ENCODE measurements around the gene EPHB1. TPM values are rescaled to one million over a fixed set of nuclear protein-coding genes. Genes with fewer than 3 reads are reported as not detected.

Gene EPHB1
- total RNA-seq, 4 donors from 2014 or later: 11.1 to 14.2 (median 13.0) TPM

DNA sequence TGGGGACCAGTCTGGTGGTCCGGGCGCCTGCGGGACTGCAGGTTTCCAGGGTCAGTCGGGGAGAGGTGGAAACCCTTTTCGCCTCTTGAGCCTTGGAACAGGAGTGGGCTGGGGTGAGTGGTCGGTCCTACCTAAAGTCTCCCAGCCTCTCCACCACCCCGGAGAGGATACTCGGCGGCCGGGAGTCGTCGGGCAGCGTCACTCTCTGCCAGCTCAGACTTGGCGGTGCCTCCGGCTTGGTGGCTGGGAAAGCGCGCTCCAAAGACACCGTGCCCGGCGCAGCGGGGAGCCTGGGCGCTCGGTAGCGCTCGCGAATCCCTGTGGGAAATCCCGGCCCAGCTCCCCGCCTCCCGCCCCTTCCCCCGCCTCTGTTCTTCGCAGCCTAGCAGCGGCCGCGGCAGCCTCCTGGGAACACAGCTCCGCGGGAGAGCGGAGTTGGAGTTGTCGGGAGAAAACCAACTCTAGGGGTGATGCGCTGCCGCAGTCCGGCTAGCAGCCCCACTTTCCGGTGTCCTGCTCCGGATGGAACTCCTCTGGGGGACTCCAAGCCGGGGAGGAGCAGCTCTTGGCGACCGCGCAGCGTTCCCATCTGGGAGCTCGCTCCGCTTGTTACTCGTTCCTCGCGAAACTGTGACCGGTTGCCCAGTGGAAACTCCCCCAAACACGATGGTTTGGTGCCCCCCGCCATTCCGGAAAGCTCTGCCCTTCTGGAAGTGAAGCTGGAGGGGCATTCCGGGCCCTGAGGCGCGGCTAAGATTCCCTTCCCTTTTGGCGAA, 1.4 kb downstream of the EPHB1 start:
- 2 to 3% methylated on average over 43 to 52 of the region's 61 CpGs for WGBS, 2 donors
- peak in 1 of 2 donors; percentile 82 for DNase-seq (ENCODE audit: low spot score in 2 of 2)
- H3K4me3 ChIP-seq (ENCODE audit: low read depth, poor library complexity, severe bottlenecking): peak overlapping the region; percentile 45
- intact Hi-C loops (cut with DNase I; ENCODE audit: low total_unique reads): loop anchor here (10.0 kb wide), 1 partner anchor 1098 kb away; no protein-coding TSS in a partner anchor
- TF ChIP-seq, protein P1, sequence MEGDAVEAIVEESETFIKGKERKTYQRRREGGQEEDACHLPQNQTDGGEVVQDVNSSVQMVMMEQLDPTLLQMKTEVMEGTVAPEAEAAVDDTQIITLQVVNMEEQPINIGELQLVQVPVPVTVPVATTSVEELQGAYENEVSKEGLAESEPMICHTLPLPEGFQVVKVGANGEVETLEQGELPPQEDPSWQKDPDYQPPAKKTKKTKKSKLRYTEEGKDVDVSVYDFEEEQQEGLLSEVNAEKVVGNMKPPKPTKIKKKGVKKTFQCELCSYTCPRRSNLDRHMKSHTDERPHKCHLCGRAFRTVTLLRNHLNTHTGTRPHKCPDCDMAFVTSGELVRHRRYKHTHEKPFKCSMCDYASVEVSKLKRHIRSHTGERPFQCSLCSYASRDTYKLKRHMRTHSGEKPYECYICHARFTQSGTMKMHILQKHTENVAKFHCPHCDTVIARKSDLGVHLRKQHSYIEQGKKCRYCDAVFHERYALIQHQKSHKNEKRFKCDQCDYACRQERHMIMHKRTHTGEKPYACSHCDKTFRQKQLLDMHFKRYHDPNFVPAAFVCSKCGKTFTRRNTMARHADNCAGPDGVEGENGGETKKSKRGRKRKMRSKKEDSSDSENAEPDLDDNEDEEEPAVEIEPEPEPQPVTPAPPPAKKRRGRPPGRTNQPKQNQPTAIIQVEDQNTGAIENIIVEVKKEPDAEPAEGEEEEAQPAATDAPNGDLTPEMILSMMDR (IDR thresholded peaks at IDR 0.05): no peak

DNA sequence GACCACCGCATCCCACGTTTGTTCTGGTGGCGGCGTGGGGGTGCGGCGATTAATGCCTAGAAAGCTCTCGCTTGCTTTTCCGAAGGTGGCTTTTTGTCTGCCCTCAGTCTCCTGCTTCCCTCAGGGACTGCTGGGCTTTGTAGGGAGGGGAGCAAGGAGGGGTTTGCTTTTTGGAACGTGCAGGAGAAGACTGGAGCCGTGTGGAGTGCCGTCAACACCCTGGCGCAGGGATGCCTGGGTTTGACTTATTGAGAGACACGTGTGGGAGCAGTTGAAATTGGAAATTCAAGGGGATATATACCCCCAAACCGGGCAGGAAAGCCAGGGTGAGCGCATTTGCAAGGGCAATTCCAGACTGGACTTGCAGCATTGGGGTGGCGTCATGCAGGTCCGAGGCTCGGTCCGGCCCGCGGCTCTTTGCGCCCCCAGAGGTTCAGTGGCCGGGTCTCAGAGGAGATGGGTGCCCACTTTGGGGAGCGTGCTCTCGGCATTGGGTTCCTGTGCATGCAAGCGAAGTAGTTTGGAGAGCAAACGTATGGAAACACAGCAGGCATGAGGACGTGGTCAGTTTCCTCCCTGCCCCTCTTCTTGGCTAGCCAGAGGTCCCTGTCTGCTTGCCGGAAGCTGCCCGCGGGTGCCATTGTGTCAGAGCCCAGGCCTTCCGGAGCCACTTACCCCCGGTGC, 2.1 kb downstream of the EPHB1 start:
- TF ChIP-seq, protein P1 (IDR thresholded peaks at IDR 0.05): no peak
- no peak for TF ChIP-seq POLR2A (IDR thresholded peaks at IDR 0.05)
- no peak overlapping the region for H3K4me3 ChIP-seq (ENCODE audit: low read depth, poor library complexity, severe bottlenecking)
- intact Hi-C loops (cut with DNase I; ENCODE audit: low total_unique reads): loop anchor here (10.0 kb wide), 1 partner anchor 1098 kb away; no protein-coding TSS in a partner anchor
- 20 to 25% methylated on average over 31 to 33 of the region's 33 CpGs for WGBS, 2 donors
- no peak for DNase-seq (ENCODE audit: low spot score in 2 of 2)

DNA sequence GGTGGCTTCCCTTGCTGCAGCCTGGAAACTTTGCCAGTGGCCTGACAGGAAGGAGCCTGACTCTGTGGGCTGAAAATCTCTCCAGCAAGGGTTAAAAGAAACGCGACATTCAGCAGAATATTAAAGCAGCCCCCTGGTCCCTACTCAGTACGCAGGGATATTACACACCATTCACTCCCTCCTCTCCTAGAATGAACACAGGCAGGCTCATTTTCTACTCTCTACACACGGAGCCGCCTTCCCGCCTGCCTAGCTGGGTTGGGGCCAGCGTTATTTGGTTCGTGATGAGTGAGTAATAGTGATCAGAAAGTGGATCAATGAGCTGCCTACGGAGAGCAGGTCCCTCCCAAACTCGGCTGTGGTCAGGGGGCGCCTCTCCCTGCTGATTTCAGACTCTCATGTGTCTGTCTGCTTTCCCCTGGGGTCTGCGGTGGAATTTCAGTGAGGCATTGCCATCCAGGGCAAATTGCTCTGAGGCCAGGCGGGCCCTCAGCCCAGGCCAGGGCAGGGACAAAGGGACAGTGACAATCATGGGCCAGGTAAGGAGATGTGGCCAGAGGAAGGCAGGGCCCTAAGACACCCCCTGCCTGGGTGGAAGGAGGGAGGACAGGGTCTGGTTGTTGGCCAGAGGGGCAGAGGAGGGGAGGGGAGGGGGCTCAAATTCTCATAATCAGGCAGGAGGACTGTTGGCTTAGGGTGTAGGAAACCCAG, 2.8 kb downstream of the EPHB1 start:
- no peak for DNase-seq (ENCODE audit: low spot score in 2 of 2)
- TF ChIP-seq POLR2A (IDR thresholded peaks at IDR 0.05): no peak
- TF ChIP-seq, protein P1 (IDR thresholded peaks at IDR 0.05): no peak
- H3K4me3 ChIP-seq (ENCODE audit: low read depth, poor library complexity, severe bottlenecking): no peak overlapping the region
- intact Hi-C loops (cut with DNase I; ENCODE audit: low total_unique reads): loop anchor here (10.0 kb wide), 1 partner anchor 1097 kb away; no protein-coding TSS in a partner anchor
- 50 to 61% methylated on average over 13 of the region's 13 CpGs for WGBS, 2 donors

DNA sequence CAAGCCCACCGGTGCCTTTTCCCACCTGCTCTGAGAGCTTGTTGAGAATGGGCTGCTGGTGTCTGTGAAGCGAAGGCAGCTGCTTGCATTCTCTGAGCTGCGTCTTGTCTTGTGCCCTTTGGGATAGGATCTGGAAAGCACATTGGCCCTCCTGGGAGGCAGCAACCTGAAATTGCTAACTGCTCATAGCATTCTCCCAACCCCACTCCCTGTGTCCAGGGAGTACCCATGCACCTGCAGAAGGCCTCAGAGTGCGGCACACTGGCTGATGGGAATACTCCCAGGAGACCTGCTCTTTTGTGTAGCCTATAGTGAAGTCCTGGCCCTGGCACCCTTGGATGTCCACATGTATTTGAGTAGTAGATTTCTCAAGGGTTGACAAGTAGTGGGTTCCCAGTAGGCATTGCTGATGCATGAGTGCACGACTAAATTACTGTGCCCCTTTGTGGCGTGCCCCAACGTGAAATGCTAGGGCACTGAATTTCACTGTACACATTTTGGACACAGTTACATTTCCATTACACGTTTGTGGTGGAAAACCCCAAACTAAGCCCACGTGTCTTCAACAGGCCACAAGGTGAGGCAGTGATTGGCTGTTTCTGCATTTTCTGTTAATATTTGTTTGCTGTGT, 3.7 kb downstream of the EPHB1 start:
- intact Hi-C loops (cut with DNase I; ENCODE audit: low total_unique reads): loop anchor here (10.0 kb wide), 1 partner anchor 1096 kb away; no protein-coding TSS in a partner anchor
- no peak overlapping the region for H3K4me3 ChIP-seq (ENCODE audit: low read depth, poor library complexity, severe bottlenecking)
- WGBS, 2 donors: 66 to 68% methylated on average over 9 of the region's 9 CpGs
- no peak for TF ChIP-seq POLR2A (IDR thresholded peaks at IDR 0.05)
- TF ChIP-seq, protein P1 (IDR thresholded peaks at IDR 0.05): no peak
- no peak for DNase-seq (ENCODE audit: low spot score in 2 of 2)

DNA sequence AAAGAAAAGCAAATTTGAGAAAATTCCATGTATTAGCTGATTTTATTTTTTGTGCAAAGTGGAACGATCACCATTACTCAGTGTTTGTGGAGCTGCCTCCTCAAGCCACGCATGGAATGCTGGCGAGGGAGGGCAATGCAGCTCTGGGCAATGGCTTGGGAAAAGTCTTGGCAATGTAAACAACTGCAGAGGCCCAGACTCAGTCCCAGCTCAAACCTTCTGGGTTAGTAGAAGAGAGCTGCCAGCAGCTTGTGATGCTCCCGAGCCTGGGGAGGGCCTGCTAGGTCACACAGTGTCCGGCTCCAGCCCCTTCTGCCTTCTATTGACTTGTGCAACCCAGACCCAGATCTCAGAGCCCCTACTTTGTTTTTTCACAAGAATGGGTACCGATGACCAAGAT, 4.3 kb downstream of the EPHB1 start:
- DNase-seq (ENCODE audit: low spot score in 2 of 2): no peak
- TF ChIP-seq, protein P1 (IDR thresholded peaks at IDR 0.05): no peak
- no peak for TF ChIP-seq POLR2A (IDR thresholded peaks at IDR 0.05)
- no peak overlapping the region for H3K4me3 ChIP-seq (ENCODE audit: low read depth, poor library complexity, severe bottlenecking)
- intact Hi-C loops (cut with DNase I; ENCODE audit: low total_unique reads): loop anchor here (10.0 kb wide), 1 partner anchor 1095 kb away; no protein-coding TSS in a partner anchor
- WGBS, 2 donors: 54 to 60% methylated on average over 6 of the region's 6 CpGs
